OCI-LY1 (cell line): ENCODE measurements around the gene ZNF469.
"Not testable (repeated sequence)": the region's sequence is repeated elsewhere in the genome, so short reads cannot be mapped to it uniquely, and the experiment has no call there.

Experiments
- EZH2 ChIP-seq: fragments of 200-600 bp; sonication (generic), shearing (Covaris generic); IDR thresholded peaks from 2 replicates; pipeline ENCODE4 v1.8.0; 2017; ENCODE audit warnings: borderline replicate concordance, mixed run types, mild to moderate bottlenecking, antibody characterized with exemption, low read length, moderate library complexity, mixed read lengths
- TF ChIP-seq, protein P1 (sequence below): fragments of 200-600 bp; sonication (generic), shearing (Covaris generic); IDR thresholded peaks from 2 replicates; pipeline ENCODE4 v1.5.1; 2017; ENCODE audit warnings: mild to moderate bottlenecking, antibody characterized with exemption, low read length, moderate library complexity, mixed read lengths

DNA sequence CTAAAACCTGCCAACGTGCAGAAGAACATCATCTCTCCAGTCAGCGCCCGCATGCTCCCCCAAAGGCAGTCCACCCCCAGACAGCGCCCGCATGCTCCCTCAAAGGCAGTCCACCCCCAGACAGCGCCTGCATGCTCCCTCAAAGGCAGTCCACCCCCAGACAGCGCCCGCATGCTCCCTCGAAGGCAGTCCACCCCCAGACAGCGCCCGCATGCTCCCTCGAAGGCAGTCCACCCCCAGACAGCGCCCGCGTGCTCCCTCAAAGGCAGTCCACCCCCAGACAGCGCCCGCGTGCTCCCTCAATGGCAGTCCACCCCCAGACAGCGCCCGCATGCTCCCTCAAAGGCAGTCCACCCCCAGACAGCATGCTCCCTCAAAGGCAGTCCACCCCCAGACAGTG is 22.4 kb upstream of the ZNF469 start:
- TF ChIP-seq, protein P1, sequence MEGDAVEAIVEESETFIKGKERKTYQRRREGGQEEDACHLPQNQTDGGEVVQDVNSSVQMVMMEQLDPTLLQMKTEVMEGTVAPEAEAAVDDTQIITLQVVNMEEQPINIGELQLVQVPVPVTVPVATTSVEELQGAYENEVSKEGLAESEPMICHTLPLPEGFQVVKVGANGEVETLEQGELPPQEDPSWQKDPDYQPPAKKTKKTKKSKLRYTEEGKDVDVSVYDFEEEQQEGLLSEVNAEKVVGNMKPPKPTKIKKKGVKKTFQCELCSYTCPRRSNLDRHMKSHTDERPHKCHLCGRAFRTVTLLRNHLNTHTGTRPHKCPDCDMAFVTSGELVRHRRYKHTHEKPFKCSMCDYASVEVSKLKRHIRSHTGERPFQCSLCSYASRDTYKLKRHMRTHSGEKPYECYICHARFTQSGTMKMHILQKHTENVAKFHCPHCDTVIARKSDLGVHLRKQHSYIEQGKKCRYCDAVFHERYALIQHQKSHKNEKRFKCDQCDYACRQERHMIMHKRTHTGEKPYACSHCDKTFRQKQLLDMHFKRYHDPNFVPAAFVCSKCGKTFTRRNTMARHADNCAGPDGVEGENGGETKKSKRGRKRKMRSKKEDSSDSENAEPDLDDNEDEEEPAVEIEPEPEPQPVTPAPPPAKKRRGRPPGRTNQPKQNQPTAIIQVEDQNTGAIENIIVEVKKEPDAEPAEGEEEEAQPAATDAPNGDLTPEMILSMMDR = not testable (repeated sequence)
- TF ChIP-seq EZH2 = not testable (repeated sequence)
